ENCODE results near the gene ANKRD30A. TPM values are rescaled to one million over a fixed set of nuclear protein-coding genes. Genes with fewer than 3 reads are reported as not detected.
"Not testable (repeated sequence)": the region's sequence is repeated elsewhere in the genome, so short reads cannot be mapped to it uniquely, and the experiment has no call there.

Gene ANKRD30A
- total and polyA plus RNA-seq, 2 donors (not counting 3 experiments of a cell fraction or from before 2014, with no cell fraction given), result not detected

- intact Hi-C loops (cut with micrococcal nuclease); H3K9ac ChIP-seq (replicated peaks; ENCODE audit: extremely low read depth, insufficient read depth, low read length); FAIRE-seq; H3K4me1 ChIP-seq (ENCODE audit: control insufficient read depth, extremely low read depth, insufficient read depth, low read length); BruUV-seq (replicated peaks); H3K36me3 ChIP-seq (ENCODE audit: control insufficient read depth in 2 of 2, extremely low read depth in 1 of 2, insufficient read depth in 2 of 2, low read length in 2 of 2); H3K27me3 ChIP-seq (ENCODE audit: control insufficient read depth in 2 of 2, insufficient read depth in 2 of 2, low read length in 2 of 2); H2AFZ ChIP-seq (ENCODE audit: low read depth, low read length); DNase-seq (ENCODE audit: low read depth, low spot score); H3K79me2 ChIP-seq (ENCODE audit: control insufficient read depth, insufficient read depth, low read length); H3K9me3 ChIP-seq (replicated peaks; ENCODE audit: control insufficient read depth, insufficient read depth, low read length); H3K9me1 ChIP-seq (replicated peaks; ENCODE audit: control insufficient read depth, extremely low read depth, insufficient read depth, low read length); H3K4me2 ChIP-seq (ENCODE audit: insufficient read depth, low read length); H3K27ac ChIP-seq (ENCODE audit: insufficient read depth, low read depth, low read length); dilution Hi-C loops (cut with MboI; ENCODE audit: extremely low pct_ligation_motif_present, low sequenced_read_pairs); CTCF ChIA-PET; POLR2A ChIA-PET; H4K20me1 ChIP-seq (replicated peaks; ENCODE audit: control insufficient read depth, extremely low read depth, insufficient read depth, low read length); H3K4me3 ChIP-seq (replicated peaks in 1 of 3; ENCODE audit: insufficient read depth in 1 of 3, low read depth in 1 of 3, low read length in 3 of 3): not testable (repeated sequence)
These were observed 130.4 kb downstream of the ANKRD30A start for GRCh38 chr10:37255837-37256236.

GRCh38 chr10:37263304-37263703 lies 137.9 kb downstream of the ANKRD30A start:
- H3K9me3 ChIP-seq (replicated peaks; ENCODE audit: control insufficient read depth, insufficient read depth, low read length), result peaks cover 2% of the 10 kb centered on the region
- no peaks in the 10 kb centered on the region for H4K20me1 ChIP-seq (replicated peaks; ENCODE audit: control insufficient read depth, extremely low read depth, insufficient read depth, low read length)
- H3K4me1 ChIP-seq (ENCODE audit: control insufficient read depth, extremely low read depth, insufficient read depth, low read length), result no peaks in the 10 kb centered on the region
- TF ChIP-seq FOS (IDR thresholded peaks at IDR 0.05; ENCODE audit: borderline replicate concordance, insufficient read depth, low read length) (no peak), CTCF (IDR thresholded peaks at IDR 0.05; ENCODE audit: extremely low read depth in 1 of 2, insufficient read depth in 1 of 2, low read depth in 1 of 2, low read length in 2 of 2) (no peak), MYC (IDR thresholded peaks at IDR 0.05; ENCODE audit: low read depth, low read length) (no peak), POLR2A (IDR thresholded peaks at IDR 0.05; ENCODE audit: low read depth, low read length) (no peak), MAX (IDR thresholded peaks at IDR 0.05; ENCODE audit: insufficient read depth, insufficient read length) (no peak), EZH2 (IDR thresholded peaks at IDR 0.05; ENCODE audit: borderline replicate concordance, low read depth, low read length, severe bottlenecking) (no peak), JUN (IDR thresholded peaks at IDR 0.05; ENCODE audit: borderline replicate concordance, insufficient read depth, insufficient read length, low read depth) (no peak), POLR2AphosphoS5 (IDR thresholded peaks at IDR 0.05; ENCODE audit: insufficient read depth, low read depth, low read length) (no peak), GATA2 (IDR thresholded peaks at IDR 0.05; ENCODE audit: insufficient read depth, insufficient read length, low read depth, low read length) (no peak)
- DNase-seq (ENCODE audit: low read depth, low spot score) (no peak), FAIRE-seq (no peak)
- no TSS peak for BruUV-seq (replicated peaks)
- no peaks in the 10 kb centered on the region for H3K9me1 ChIP-seq (replicated peaks; ENCODE audit: control insufficient read depth, extremely low read depth, insufficient read depth, low read length)
- H2AFZ ChIP-seq (ENCODE audit: low read depth, low read length), result no peak overlapping the region
- dilution Hi-C loops (cut with MboI; ENCODE audit: extremely low pct_ligation_motif_present, low sequenced_read_pairs), result no loop called here
- H3K27me3 ChIP-seq (ENCODE audit: control insufficient read depth in 2 of 2, insufficient read depth in 2 of 2, low read length in 2 of 2), result no peaks in the 10 kb centered on the region
- H3K79me2 ChIP-seq (ENCODE audit: control insufficient read depth, insufficient read depth, low read length), result no peaks in the 10 kb centered on the region
- CTCF ChIA-PET, result no interaction called here
- POLR2A ChIA-PET, result no interaction called here
- H3K9ac ChIP-seq (replicated peaks; ENCODE audit: extremely low read depth, insufficient read depth, low read length), result no peak overlapping the region
- no peak overlapping the region for H3K27ac ChIP-seq (ENCODE audit: insufficient read depth, low read depth, low read length)
- intact Hi-C loops (cut with micrococcal nuclease), result no loop called here
- no peak overlapping the region for H3K4me3 ChIP-seq (replicated peaks in 1 of 3; ENCODE audit: insufficient read depth in 1 of 3, low read depth in 1 of 3, low read length in 3 of 3)
- no peak overlapping the region for H3K4me2 ChIP-seq (ENCODE audit: insufficient read depth, low read length)
- H3K36me3 ChIP-seq (ENCODE audit: control insufficient read depth in 2 of 2, extremely low read depth in 1 of 2, insufficient read depth in 2 of 2, low read length in 2 of 2), result no peaks in the 10 kb centered on the region
